ENCODE data around the gene PDIA6. TPM values are rescaled to one million over a fixed set of nuclear protein-coding genes. Genes with fewer than 3 reads are reported as not detected.

The PDIA6 gene
- total RNA-seq, 1 donor from 2014 or later: 210 TPM

GRCh38 chr2:10733566-10733925, 79.0 kb downstream of the PDIA6 start:
- intact Hi-C loops (cut with micrococcal nuclease): no loop called here
- no peak overlapping the region for H3K27ac Mint-ChIP-seq
- H3K27me3 Mint-ChIP-seq (ENCODE audit: low read depth): peaks cover 9% of the 10 kb centered on the region
- no peak for DNase-seq (ENCODE audit: low spot score)
- peaks cover 2% of the 10 kb centered on the region for H3K4me1 Mint-ChIP-seq (ENCODE audit: low read depth)
- H3K4me3 Mint-ChIP-seq (ENCODE audit: low read depth): no peak overlapping the region
- H3K36me3 Mint-ChIP-seq (ENCODE audit: low read depth): no peaks in the 10 kb centered on the region
- H3K9me3 Mint-ChIP-seq: no peaks in the 10 kb centered on the region

Other genes starting within 250 kb of the PDIA6 start
- 36.7 and 37.5 TPM in 2 replicates for gene NOL10, start 122.8 kb downstream of the PDIA6 start, total RNA-seq
- 0.07 TPM in 1 of 2 replicates, not detected in the other for gene ATP6V1C2, start 91.2 kb downstream of the PDIA6 start, total RNA-seq
- gene KCNF1, start 99.1 kb upstream of the PDIA6 start, total RNA-seq: not detected in 2 replicates

All from activated T-helper 2 cell treated with anti-CD3 and anti-CD28 coated beads, Interferon-gamma antibody, Interleukin-2, Interleukin-4, amounts not matched to agents 10 μg/mL and 5 μg/mL and 100 μg/mL, durations not matched to agents 14 hours and 24 hours and 36 hours (primary cell).